ENCODE results near the gene THY1.
"Not testable (repeated sequence)": the region's sequence is repeated elsewhere in the genome, so short reads cannot be mapped to it uniquely, and the experiment has no call there.

THY1 gene

DNA sequence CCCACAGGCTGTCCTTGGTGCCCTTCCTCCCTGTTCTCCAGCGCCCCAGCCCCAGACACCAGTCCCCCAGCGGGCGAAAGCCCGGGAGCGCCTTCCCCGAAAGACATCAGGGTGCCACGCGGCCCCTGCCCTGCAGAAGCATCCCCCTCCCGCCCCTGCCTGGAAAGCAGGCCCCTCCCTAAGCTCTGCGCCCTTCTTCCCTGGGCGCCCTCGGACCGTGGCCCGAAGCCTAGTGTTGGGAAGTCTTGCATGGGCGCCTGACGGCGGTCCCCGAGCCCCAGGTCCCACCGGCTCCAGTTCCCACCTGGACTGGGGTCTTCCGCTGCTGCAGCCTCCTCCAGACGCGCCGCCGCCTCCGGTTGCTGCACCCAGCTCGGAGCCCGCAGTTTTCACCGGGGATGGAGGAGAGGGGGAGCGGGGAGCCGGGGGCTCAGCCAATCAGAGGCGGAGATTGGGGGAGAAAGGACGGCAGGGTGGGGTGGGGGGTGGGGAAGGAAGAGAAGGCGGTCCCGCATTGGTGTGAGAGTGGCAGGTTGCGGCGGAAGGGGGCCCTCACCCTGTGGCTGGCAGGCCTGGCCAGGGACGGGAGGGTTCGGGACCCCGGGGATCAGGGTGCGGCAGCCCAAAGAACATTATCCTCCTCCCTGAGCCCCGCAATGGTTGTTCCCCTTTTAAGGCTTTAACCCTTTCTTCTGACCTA, at the start of gene THY1:
Gene THY1, minus strand, starts transcription at position 364 of the 700 bp plus-strand sequence. CDS start 2,267 bp downstream, outside the sequence.
- peak; percentile 18 for DNase-seq

DNA sequence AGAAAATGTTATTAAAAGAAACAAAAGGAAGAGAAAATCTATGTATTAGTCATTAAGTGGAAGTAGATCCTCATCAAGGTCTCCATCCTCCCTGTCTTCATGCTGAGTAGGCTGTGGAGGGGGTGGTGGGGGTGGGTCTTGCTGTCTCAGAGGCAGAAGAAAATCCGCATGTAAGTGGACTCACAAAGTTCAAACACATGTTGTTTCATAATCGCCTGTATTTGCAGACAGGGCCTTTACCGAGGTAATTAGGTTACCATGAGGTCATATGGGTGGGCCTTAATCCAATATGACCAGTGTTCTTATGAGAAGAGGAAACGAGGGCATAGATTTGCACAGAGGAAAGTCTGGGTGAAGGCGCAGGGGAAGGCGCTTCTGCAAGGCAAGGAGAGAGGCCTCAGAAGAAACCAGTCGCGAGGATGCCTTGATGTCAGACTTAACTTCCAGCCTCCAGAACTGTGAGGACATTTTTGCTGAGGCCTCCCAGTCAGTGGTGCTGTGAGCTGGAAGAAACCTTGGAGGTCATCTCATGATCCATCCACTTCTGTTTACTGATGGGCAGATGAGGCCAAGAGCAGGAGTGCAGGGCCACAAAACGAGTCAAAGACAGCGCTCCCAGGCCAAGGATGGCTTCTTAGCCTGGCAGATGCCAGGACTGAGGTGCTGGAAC, 49.3 kb upstream of the THY1 start:
- DNase-seq = no peak

DNA sequence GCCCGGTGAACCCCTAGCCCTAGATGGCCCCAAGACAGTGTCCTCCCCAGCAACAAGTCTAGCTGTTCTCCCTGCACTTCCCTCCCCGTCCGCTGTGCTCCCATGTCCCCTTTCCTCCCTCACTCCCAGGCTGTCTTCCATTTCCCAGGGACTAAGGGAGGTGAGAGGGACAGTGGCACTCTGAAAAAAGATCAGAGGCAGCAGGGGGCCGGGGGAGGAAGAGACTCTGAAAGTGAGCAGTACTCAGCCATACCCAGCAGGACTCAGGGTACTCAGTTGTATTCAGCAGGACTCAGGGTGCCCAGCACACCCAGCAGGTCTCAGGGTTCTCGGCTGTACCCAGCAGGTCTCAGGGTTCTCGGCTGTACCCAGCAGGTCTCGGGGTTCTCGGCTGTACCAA, 48.4 kb upstream of the THY1 start:
- no peak for DNase-seq

DNA sequence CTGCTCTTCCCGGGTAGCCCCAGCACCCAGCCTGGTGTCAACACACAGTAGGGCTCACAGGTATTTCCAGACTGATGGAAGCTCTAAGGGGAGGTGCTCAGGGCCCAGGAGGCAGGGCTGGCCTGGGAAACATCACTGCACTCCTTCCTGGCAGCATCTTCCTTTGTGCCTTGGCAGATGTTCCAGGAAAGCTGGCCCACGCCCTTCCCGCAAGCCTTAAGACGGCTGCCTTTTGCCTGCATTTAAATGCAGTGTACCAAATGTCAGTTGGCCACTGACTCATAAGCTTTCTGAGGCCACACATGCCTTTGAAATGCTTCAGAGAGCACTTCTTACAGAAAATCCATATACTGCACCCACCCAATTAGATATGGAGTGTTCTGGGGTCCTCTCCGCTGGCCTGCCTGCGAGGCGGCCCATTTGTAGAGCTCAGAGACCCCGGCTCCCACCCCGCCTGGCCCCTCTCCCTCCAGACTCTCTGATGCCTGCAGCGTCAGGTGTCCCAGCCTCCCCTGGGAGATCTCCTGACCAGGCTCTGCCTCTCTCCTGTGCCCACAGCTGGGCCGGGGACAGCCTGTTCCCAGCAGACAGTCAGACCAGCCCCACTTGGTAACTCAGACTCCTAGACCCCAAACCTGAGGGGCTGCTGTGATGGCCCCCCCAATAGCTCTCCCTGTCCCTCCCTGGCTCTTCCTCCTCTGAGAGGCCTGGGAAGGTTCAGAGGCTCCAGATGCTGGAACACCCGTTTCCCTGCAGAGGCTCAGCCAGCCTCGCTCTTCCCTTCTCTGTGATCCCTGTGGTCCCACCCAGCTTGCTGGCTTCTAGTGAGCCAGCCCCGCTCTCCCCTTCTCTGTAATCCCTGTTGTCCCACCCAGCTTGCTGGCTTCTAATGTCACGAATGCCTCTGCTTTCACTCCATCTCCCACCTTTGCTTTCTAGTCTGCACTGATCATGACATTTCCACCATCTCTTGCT, 47.6 kb upstream of the THY1 start:
- no peak for DNase-seq

DNA sequence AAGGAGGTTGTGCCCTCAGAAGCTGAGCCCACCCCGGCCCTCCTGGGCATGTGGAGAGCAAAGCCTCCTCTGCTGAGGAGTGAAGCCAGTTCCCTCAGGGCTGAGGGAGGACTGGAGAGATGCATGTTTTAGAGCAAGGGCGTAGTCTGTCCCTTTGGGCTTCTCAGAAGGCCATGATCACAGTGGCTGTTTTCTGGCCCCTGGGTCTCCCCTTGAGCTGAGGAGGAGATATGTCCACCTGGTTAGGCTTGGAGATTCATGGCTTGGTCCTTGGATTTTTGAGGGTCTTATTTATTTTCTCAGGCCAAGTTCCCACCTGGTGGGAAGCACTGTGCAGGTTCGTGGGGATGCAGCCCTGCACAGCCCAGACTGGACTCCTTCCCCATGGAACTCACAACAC, 46.5 kb upstream of the THY1 start:
- DNase-seq = no peak

DNA sequence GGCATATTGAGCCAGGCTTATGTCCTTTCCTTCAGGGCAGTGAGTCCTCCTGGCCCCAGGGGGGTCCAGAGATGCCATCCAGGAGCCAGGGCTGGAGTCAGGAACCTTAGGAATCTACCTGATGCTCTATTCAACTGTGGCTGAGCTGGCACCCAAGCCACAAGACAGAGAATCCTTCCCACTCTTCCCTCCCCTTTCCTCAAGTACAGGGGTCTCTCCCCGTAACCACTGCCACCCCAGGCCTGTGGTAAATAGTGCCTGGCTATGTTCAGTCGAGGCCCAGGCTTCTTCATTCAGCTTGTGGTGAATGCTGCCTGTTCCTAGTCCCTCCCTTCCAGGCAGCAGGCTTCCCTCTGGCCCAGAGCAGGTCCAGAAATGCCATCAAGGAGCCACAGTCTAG, 45.5 kb upstream of the THY1 start:
- DNase-seq = no peak

DNA sequence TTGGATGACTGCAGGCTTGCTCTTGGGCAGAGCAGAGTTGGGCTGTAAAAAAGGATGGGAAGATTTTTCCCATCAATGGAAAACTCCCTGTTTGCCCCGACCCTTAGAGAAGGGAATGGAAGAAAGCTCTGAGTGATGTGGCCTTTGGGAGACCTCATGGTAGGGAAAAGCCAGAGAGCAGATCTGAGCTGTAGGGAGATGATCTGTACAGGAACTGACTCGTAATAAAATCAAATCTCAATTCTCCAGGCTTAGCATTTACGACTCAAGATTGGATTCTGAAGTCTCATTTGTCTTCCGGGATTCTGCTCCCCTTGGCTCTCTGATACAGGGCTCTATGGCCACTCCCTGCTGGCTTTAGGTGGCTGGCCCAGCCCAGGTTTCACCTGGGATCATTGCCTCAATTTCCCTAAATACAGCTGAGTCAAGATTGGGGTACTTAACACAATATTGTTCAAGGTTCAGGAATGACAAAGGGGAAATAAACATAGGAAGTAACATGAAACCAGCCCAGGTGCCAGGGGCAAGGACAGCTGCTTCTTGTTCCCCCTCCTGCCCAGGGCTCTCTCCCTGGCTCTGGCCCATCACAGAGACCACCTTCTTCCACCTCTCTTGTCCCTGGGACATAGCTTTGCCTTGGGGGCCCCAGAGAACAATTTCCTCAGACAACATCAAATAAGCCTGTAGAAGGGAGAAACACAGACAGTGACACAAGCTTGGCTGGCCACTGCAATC, 38.4 kb upstream of the THY1 start:
- no peak for DNase-seq

DNA sequence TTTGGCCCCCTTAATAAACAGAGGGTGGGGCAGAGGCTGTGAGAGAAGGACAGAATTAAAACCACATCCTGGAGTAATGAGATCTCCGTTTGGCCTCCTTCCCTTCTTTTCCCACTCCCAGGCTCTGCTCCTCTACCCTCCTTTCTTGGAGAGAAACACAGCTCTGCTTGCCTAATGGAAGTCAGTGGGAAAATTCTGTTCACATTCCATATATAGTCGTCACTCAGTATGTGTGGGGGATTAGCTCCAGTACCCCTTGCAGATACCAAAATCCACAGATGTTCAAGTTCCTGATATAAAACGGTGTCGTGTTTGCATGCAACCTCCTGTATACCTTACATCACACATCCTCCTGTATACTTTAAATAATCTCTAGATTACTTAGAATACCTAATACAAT, 37.6 kb upstream of the THY1 start:
- DNase-seq = no peak

DNA sequence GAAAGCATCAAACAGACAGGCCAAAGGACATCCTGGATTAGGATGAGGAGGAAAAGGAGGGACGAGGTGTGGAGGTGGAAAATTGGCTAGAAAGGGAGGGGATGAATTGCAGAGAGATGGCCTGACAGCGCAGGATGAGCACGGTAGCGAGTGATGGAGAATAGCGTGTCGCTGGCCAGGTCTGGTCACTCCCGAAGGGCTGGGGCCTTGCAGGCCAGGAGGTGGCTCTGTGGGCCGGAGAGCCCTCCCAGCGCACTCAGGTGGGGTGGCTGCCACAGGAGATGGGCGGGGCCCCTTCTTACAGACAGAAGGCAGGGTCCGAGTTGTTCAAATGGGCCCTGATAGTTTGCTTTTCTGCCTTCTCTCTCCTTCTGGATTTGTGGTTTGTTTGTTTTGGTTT, 37.1 kb upstream of the THY1 start:
- DNase-seq = no peak

DNA sequence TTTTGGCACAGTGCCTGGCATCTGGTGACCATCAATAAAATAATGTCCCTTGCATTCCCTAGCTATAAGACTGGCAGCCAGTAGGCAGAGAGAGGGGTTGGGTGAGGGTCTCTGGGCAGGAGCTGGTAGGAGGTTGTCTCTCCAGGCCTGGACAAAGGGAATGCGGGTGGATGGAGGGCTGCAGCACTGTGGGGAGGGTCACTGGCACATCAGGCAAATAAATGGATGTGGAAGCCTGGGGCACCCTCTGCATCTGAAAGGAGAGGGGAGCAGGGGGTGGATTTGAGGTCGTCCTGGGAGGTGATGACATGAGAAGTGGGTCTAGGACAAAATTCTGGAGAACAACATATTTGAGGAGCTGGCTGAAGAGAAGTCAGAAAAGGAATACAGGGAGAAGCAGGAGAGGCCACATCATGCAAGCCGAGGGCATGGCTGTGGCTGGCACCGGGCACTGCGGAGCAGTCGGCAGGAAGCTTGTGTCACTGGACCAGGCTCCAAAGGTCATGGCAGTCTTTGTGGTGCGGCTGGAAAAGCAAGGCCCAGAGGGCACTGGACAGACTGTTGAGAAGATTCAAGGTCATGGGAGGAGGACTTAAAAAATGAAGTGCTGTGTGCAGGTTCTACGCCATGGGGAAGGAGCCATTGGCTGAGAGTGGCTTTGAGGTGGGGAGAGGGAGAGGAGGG, 36.5 kb upstream of the THY1 start:
- no peak for DNase-seq

DNA sequence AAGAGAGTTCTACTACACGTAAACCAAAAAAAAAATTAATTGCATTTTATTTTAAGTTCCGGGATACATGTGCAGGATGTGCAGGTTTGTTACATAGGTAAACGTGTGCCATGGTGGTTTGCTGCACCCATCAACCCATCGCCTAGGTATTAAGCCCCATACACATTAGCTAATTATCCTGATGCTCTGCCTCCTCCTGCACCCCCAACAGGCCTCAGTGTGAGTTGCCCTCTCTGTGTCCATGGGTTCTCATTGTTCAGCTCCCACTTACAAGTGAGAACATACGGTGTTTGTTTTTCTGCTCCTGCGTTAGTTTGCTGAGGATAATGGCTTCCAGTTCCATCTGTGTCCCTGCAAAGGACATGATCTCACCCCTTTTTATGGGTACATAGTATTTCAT, 32.7 kb upstream of the THY1 start:
- not testable (repeated sequence) for DNase-seq

DNA sequence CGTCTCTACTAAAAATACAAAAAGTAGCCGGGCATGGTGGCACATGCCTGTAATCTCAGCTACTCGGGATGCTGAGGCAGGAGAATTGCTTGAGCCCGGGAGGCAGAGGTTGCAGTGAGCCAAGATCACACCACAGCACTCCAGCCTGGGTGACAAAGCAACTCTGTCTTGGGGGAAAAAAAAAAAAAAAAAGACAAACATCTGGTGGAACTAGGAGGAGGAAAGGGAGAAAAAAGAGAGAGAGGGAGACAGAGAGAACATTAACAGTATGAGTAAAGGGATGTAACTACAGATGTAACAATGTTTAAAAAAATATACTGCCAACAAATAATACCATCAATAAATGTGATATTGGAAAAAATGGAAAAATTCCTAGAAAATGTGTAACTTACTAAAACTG, 32.3 kb upstream of the THY1 start:
- not testable (repeated sequence) for DNase-seq

DNA sequence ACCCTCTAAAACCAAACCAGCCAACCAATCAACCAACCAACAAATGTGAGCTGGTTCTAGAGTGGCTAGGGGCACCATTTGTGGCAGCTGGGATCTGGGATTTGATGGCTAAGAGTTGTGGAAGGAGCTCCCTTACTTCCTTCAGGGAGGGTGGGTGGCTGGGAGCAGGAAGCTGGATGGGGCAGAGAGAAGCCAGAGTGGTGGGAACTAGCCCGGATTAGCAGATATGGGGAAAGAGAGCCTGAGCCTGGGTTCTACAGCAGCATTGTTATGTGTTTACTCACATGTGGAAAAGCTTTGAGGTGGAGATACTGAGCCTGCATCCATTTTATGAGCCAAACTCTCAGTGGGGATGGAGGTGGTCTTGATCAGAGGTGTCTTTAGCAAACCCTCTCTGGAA, 30.9 kb upstream of the THY1 start:
- DNase-seq = no peak

DNA sequence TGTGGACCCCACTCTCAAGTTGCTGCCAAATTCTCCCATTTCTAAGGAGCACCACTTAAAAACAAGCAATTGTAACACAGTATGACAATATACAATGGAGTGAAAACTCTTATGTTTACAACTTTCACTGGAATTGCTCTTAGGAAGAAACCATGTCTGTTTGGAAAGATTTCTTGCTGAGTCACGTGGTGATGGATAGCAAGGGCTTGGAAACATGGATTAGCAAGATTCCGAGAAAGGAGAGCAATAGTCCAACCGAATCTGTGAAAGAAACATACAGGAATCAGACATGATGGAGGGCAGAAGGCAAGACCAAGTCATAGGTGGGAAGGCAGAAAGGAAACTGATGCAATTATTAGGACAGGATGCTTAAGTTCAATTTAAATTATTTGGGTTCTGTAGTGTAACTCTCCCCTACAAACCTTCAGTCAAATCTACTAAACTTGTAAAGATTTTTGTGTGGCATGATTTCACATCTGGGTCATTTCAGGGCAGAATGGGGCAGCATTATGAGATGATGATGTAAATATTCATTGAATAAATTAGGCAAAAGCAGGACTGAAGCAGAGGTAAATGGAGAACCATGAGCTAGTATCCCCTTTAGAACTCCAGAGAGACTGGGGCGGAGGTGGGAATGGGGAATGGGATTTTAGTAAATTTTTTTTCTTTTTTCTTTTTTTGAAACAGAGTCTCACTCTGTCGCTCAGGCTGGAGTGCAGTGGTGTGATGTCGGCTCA, 27.8 kb upstream of the THY1 start:
- peak; percentile 42 for DNase-seq

DNA sequence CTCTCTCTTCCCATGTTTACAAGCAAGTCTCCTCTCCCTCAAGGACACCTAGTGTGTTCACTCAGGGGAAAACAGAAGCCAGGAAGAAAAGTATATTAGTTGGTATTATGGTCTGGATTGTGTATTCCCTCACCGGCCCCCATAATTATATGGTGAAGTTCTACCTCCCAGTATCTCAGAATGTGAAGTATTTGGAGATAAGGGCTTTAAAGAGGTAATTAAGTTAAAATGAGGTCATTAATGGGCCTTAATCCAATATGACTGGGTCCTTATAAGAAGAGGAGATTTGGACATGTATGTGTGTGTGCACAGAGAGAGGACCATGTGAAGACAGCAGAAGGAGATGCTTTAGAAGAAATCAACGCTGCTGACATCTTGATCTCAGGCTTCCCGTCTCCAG, 26.5 kb upstream of the THY1 start:
- no peak for DNase-seq

DNA sequence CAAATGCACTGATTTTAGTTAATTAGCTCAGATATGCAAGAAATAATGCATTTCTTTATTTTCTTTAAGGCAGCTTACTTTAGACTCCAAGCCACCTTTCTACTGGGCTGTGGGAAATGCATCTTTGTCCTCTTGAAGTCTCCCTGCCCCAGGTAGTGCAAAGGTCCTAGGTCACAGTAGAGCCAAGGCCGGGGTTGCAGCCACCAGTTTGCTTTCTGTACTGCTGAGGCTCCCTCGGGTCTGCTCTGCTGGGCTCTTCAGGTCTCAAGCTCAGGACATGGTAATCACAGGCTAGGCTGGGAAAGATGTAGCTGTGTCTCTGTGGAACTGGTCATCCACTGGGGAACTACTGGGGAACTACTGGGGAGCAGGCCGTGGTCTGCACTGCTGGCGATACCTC, 25.4 kb upstream of the THY1 start:
- no peak for DNase-seq

DNA sequence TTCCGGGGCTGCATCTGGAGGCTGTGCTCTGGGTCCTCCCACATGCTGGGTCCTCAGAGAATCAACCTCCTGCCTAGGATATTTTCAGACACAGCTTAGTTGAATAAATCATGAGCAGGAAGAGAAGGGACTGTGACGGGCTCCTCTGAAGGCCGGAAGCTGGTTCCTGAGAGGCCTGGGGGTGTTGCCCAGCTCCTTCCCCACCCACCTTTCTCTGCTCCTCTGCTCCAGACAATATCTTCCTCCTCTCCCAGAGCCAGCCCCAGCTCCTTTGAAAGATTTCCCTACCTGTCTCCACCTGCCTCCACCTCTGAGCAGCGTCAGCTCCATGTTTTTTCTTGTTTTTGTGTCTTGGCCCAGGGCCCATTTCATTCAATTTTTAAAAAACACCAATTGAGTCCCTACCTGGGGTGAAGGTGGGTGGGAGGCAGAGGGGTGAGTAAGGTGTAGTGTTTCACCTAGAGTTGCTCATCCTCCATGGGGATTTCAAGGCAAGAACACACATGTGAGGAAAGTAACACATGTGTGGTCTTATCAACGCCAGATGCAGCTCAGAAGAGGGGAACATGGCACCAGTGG, 24.8 kb upstream of the THY1 start:
- DNase-seq = no peak

DNA sequence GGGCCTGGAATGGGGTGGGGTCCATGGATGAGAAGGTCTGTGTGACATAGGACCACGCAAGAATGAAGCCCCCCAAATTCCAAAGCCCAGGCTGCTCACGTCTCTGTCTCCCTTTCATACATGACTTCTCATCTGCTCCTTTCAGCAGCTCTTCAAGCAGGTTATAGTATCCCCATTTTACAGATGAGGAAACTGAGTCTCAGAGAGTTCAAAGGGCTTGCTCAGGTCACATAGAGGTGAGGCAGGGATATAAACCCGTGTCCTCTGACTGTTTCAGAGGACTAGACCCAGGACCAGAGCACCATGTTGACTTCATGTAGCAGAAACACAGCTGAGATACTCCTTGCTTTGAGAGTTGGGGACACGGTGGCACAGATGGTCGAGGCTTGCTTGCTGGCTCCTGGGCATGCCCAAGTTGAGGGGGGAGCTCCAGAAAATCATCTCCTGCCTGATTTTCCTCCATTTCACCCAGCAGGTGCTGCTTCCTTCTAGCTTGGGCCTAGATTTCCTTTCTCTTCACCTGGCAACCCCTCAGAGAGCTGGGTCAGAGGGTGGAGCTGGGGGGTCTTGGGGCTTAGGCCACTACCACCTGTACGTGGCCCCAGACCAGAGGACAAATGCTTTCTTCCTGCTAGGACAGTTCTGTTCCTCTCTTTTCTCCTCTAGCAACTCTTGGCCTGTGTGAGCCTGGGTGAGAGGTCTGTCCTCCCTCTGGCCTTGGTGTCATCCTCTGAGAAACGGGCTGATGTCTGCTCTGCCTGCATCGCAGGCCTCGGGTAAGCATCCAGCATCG, 24.1 kb upstream of the THY1 start:
- no peak for DNase-seq

DNA sequence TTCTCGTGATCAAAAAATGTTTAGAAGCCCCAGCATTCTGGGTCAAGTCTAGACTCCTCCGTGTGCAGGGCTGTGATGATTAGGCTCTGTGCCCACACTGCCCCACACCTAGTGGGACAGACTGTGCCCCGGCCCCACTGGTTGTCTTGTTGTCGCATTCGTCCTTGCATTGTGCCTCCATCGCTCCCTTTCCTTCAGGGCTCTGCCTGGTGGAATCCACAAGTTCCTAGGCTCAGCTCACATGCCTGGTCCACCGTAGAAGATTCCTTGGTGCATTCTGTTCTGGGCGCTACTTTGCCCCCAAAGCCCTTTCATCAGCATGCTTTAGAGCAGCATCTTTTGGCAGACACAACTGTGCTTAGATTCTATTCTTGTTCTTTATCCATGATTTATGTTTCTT, 23.5 kb upstream of the THY1 start:
- DNase-seq = no peak

DNA sequence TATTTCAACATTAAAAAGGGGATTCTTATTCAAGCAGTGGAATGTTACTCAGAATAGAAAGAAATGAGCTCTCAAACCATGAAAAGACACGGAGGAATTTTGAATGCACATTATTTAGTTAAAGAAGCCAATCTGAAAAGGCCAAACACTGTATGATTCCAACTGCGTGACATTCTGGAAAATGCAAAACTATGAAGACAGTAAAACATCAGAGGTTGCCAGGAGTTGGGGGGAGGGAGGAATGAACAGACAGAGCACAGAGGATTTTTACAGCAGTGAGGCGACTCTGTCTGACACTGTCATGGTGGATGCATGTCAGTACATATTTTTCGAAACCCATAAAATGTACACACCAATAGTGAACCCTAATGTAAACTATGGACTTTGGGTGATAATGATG, 22.9 kb upstream of the THY1 start:
- no peak for DNase-seq

Data from DMS79 treated with DMSO at 0.1 percent for 48 hours (cell line).